HG03159 (cell line): ENCODE results near the gene KCNN3.
"Not testable (repeated sequence)": the region's sequence is repeated elsewhere in the genome, so short reads cannot be mapped to it uniquely, and the experiment has no call there.

Source experiments
- ATAC-seq: cut with Tn5 transposase; IDR thresholded peaks from one replicate; pipeline ENCODE4 v1.9.1; 2021; ENCODE audit warnings: mild to moderate bottlenecking, moderate library complexity; ENCODE audit not compliant: unreplicated experiment

KCNN3 gene

GRCh38 chr1:154670310-154671270, 199.5 kb downstream of the KCNN3 start:
- ATAC-seq: not testable (repeated sequence)

- no peak for ATAC-seq
Observed at GRCh38 chr1:154669464-154670282, 200.4 kb downstream of the KCNN3 start.

- no peak for ATAC-seq
Observed at GRCh38 chr1:154666051-154666790, 203.9 kb downstream of the KCNN3 start.

GRCh38 chr1:154664331-154665002, 205.6 kb downstream of the KCNN3 start:
- no peak for ATAC-seq

- no peak for ATAC-seq
Observed at GRCh38 chr1:154663471-154664060, 206.5 kb downstream of the KCNN3 start.

- no peak for ATAC-seq
Observed at GRCh38 chr1:154661110-154661509, 209.0 kb downstream of the KCNN3 start.

GRCh38 chr1:154659823-154660592, 210.1 kb downstream of the KCNN3 start:
- ATAC-seq: no peak

- no peak for ATAC-seq
Observed at GRCh38 chr1:154657556-154657955, 212.5 kb downstream of the KCNN3 start.

- no peak for ATAC-seq
Observed at GRCh38 chr1:154652893-154653292, 217.2 kb downstream of the KCNN3 start.
